ENCODE measurements around the gene SSBP4. TPM values are rescaled to one million over a fixed set of nuclear protein-coding genes. Genes with fewer than 3 reads are reported as not detected.

The SSBP4 gene
- total and polyA plus RNA-seq, 9 of the 15 experiments (the other 6 are each of a cell fraction or from before 2014, with no cell fraction given) = 1.1 to 189 (median 39.0) TPM

DNA sequence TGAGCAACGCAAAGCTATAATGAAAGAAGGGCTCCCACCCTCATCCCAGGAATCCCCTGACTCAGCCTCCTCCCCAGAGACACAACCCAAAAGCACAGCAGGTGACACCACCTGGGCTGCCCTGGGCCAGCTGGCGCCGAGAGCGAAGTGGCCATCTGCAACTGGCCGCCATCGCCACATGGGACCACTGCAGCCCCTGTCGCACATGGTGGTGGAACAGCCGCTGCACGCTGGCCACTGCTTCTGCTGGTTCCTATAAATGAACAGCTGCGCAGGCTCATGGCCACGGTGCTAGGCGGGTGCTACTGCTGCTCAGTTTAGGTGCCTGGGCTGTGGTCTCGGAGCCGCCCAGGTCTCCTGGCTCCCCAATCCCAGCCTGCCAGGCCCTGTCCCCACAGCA is 30.4 kb downstream of the SSBP4 start:
- no peak overlapping the region for H3K4me2 ChIP-seq (ENCODE audit: insufficient read depth, low read length)
- H3K4me3 ChIP-seq = no peak overlapping the region
- FAIRE-seq = no peak
- H3K79me2 ChIP-seq (ENCODE audit: control insufficient read depth, insufficient read depth, low read length) = no peaks in the 10 kb centered on the region; the same call in 2 of the 3 replicates
- peak; percentile 46 for TF ChIP-seq RBM22 (IDR thresholded peaks at IDR 0.05; ENCODE audit: low read depth, low read length, poor library complexity, severe bottlenecking)
- no peak for TF ChIP-seq DNMT1 (IDR thresholded peaks at IDR 0.05)
- no peak for TF ChIP-seq RBM39 (optimal IDR thresholded peaks at IDR 0.05; ENCODE audit: low read depth, low read length)
- TF ChIP-seq SMARCC2 (IDR thresholded peaks at IDR 0.05; ENCODE audit: low read depth) = no peak
- TF ChIP-seq, protein P1, sequence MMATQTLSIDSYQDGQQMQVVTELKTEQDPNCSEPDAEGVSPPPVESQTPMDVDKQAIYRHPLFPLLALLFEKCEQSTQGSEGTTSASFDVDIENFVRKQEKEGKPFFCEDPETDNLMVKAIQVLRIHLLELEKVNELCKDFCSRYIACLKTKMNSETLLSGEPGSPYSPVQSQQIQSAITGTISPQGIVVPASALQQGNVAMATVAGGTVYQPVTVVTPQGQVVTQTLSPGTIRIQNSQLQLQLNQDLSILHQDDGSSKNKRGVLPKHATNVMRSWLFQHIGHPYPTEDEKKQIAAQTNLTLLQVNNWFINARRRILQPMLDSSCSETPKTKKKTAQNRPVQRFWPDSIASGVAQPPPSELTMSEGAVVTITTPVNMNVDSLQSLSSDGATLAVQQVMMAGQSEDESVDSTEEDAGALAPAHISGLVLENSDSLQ (IDR thresholded peaks at IDR 0.05) = no peak
- TF ChIP-seq IRF2 (CRISPR knock-in tag; IDR thresholded peaks at IDR 0.05) = no peak
- TF ChIP-seq CBFA2T2 (conservative IDR thresholded peaks at IDR 0.05) = no peak
- ChIA-PET POLR2A (no interaction called here), CTCF (ENCODE audit: low intra/inter-chr PET ratio) (no interaction called here)
- H3K27me3 ChIP-seq (ENCODE audit: control insufficient read depth in 2 of 2, insufficient read depth in 2 of 2, low read length in 2 of 2) = no peaks in the 10 kb centered on the region
- BruUV-seq (replicated peaks) = no TSS peak
- peaks cover 0 to 42% of the 10 kb centered on the region in 2 experiments; a peak in 2 of 5 replicates for H3K4me1 ChIP-seq (replicated peaks in 1 of 2; ENCODE audit: control insufficient read depth in 2 of 2, insufficient read depth in 2 of 2, low read length in 2 of 2)
- no peak for DNase-seq (ENCODE audit: extremely low read depth in 1 of 4, low spot score in 3 of 4)
- H3K36me3 ChIP-seq (ENCODE audit: control insufficient read depth, insufficient read depth, low read length) = peaks cover 82% of the 10 kb centered on the region; the same call in 2 of the 3 replicates
- H2AFZ ChIP-seq (ENCODE audit: low read depth, low read length) = no peak overlapping the region
- H4K20me1 ChIP-seq (replicated peaks; ENCODE audit: control insufficient read depth, insufficient read depth, low read length) = no peaks in the 10 kb centered on the region
- WGBS (ENCODE audit: insufficient coverage, low coverage, missing lambda C conversion rate) = 98% methylated on average over 14 of the region's 14 CpGs
- H3K9me3 ChIP-seq (replicated peaks; ENCODE audit: control insufficient read depth, insufficient read depth, low read depth, low read length) = no peaks in the 10 kb centered on the region
- intact Hi-C loops (cut with micrococcal nuclease) = no loop called here
- peaks cover 3% of the 10 kb centered on the region for H3K9me1 ChIP-seq (ENCODE audit: control insufficient read depth, insufficient read depth, low read length)
- ATAC-seq = no peak
- H3K27ac ChIP-seq (ENCODE audit: extremely low read depth, low read depth, low read length) = no peak overlapping the region
- in situ Hi-C loops (cut with MboI) = no loop called here
- peak overlapping the region in 1 of 2 experiments; percentile 43; a peak in 1 of 4 replicates for H3K9ac ChIP-seq (ENCODE audit: insufficient read depth in 1 of 2, low read depth in 2 of 2, low read length in 2 of 2)

All from K562 (cell line).